Trophoblast cell (in vitro differentiated cells and primary cell): ENCODE measurements around the gene RBFOX2.

Experiments used
- DNase-seq, 2 donors: peaks; one replicate each; pipeline ENCODE4 v3.0.0-alpha.2; 2016
- H2AFZ ChIP-seq: 2 replicates; pipeline ENCODE4 v1.6.1; 2013; ENCODE audit warnings: low read length, moderate library complexity, mild to moderate bottlenecking; ENCODE audit not compliant: insufficient read depth, poor library complexity
- H2AK5ac ChIP-seq: 2 replicates; pipeline ENCODE4 v1.6.1; 2013; ENCODE audit warnings: mild to moderate bottlenecking, low read length
- H2BK120ac ChIP-seq: 2 replicates; pipeline ENCODE4 v1.6.1; 2013; ENCODE audit warnings: low read length, mild to moderate bottlenecking, moderate library complexity; ENCODE audit not compliant: insufficient read depth, poor library complexity
- H2BK12ac ChIP-seq: 2 replicates; pipeline ENCODE4 v1.6.1; 2013; ENCODE audit warnings: mild to moderate bottlenecking, low read length, moderate library complexity
- H2BK5ac ChIP-seq: 2 replicates; pipeline ENCODE4 v1.6.1; 2013; ENCODE audit warnings: low read length, low read depth, moderate library complexity, mild to moderate bottlenecking; ENCODE audit not compliant: poor library complexity
- H3K14ac ChIP-seq: 2 replicates; pipeline ENCODE4 v1.6.1; 2013; ENCODE audit warnings: mild to moderate bottlenecking, low read length
- H3K18ac ChIP-seq: 2 replicates; pipeline ENCODE4 v1.6.1; 2013; ENCODE audit warnings: mild to moderate bottlenecking, low read length
- H3K23ac ChIP-seq: 2 replicates; pipeline ENCODE4 v1.6.1; 2013; ENCODE audit warnings: low read length
- H3K27ac ChIP-seq: 2 replicates; pipeline ENCODE4 v1.5.1; 2013; ENCODE audit warnings: low read depth, mild to moderate bottlenecking, inconsistent platforms, low read length, moderate library complexity
- H3K27me3 ChIP-seq: 2 replicates; pipeline ENCODE4 v1.6.1; 2013; ENCODE audit warnings: inconsistent platforms, mild to moderate bottlenecking, low read length, moderate library complexity; ENCODE audit not compliant: insufficient read depth
- H3K36me3 ChIP-seq, 2 experiments: 1 replicate in 1 of 2; 2 replicates in 1 of 2; pipeline ENCODE4 v1.6.1; 2013; ENCODE audit warnings: low read length in 2 of 2, mild to moderate bottlenecking in 2 of 2, moderate library complexity in 1 of 2; ENCODE audit not compliant: insufficient read depth in 2 of 2, control insufficient read depth in 1 of 2
- H3K4ac ChIP-seq: 2 replicates; pipeline ENCODE4 v1.6.1; 2013; ENCODE audit warnings: low read depth, mild to moderate bottlenecking, low read length, moderate library complexity
- H3K4me1 ChIP-seq, 2 experiments: 1 replicate in 1 of 2; 2 replicates in 1 of 2; pipeline ENCODE4 v1.6.1; 2013; ENCODE audit warnings: low read length in 2 of 2, mild to moderate bottlenecking in 2 of 2, moderate library complexity in 1 of 2; ENCODE audit not compliant: insufficient read depth in 2 of 2, control insufficient read depth in 1 of 2
- H3K4me2 ChIP-seq: 2 replicates; pipeline ENCODE4 v1.6.1; 2013; ENCODE audit warnings: inconsistent platforms, mild to moderate bottlenecking, low read length, moderate library complexity
- H3K4me3 ChIP-seq: 2 replicates; pipeline ENCODE4 v1.5.1; 2013; ENCODE audit warnings: mild to moderate bottlenecking, low read depth, low read length, inconsistent platforms
- H3K79me1 ChIP-seq: one replicate; pipeline ENCODE4 v1.6.1; 2013; ENCODE audit warnings: low read length
- H3K79me2 ChIP-seq: 2 replicates; pipeline ENCODE4 v1.6.1; 2013; ENCODE audit warnings: low read length, mild to moderate bottlenecking; ENCODE audit not compliant: control insufficient read depth, insufficient read depth, poor library complexity
- H3K9ac ChIP-seq: 2 replicates; pipeline ENCODE4 v1.6.1; 2013; ENCODE audit warnings: mild to moderate bottlenecking, low read length
- H3K9me3 ChIP-seq: 2 replicates; pipeline ENCODE4 v1.6.1; 2013; ENCODE audit warnings: low read depth, mild to moderate bottlenecking, control low read depth, inconsistent platforms, low read length; ENCODE audit not compliant: insufficient read depth
- H4K12ac ChIP-seq: 2 replicates; pipeline ENCODE4 v1.6.1; 2013; ENCODE audit warnings: low read depth, mild to moderate bottlenecking, low read length, moderate library complexity
- H4K8ac ChIP-seq: 2 replicates; pipeline ENCODE4 v1.6.1; 2013; ENCODE audit warnings: low read depth, mild to moderate bottlenecking, low read length, moderate library complexity
- H4K91ac ChIP-seq: one replicate; pipeline ENCODE4 v1.6.1; 2013; ENCODE audit warnings: low read depth, mild to moderate bottlenecking, low read length, moderate library complexity
- WGBS: extraction: QIAGEN DNeasy Blood & Tissue Kit; methylation state at CpG from one replicate; pipeline ENCODE4 v1.1.7; 2013; ENCODE audit warnings: missing lambda C conversion rate; ENCODE audit not compliant: insufficient read length, insufficient coverage; ENCODE audit errors: extremely low coverage; 5-methylcytosine and 5-hydroxymethylcytosine counted together

RBFOX2 gene

GRCh38 chr22:35775339-35775738, 253.3 kb downstream of the RBFOX2 start:
- WGBS: no CpG with 5 or more reads among the region's 2 CpGs
- Histone ChIP-seq H3K9ac (no peak overlapping the region), H3K79me1 (no peaks in the 10 kb centered on the region), H3K14ac (no peak overlapping the region), H3K4me3 (no peak overlapping the region), H3K4ac (no peak overlapping the region), H3K18ac (no peak overlapping the region), H3K9me3 (no peaks in the 10 kb centered on the region), H2AFZ (no peak overlapping the region), H3K4me2 (no peak overlapping the region), H3K27ac (no peak overlapping the region), H4K8ac (no peak overlapping the region), H4K12ac (no peak overlapping the region), H3K23ac (no peak overlapping the region), H3K79me2 (no peaks in the 10 kb centered on the region), H3K27me3 (no peaks in the 10 kb centered on the region), H3K36me3 (no peaks in the 10 kb centered on the region), H2AK5ac (no peak overlapping the region), H2BK5ac (no peak overlapping the region), H3K4me1 (no peaks in the 10 kb centered on the region), H2BK120ac (no peak overlapping the region), H4K91ac (no peak overlapping the region), H2BK12ac (no peak overlapping the region)
- no peak for DNase-seq

GRCh38 chr22:35769974-35770373, 258.6 kb downstream of the RBFOX2 start:
- Histone ChIP-seq H3K79me1 (no peaks in the 10 kb centered on the region), H3K4me2 (no peak overlapping the region), H2BK120ac (no peak overlapping the region), H3K18ac (no peak overlapping the region), H3K36me3 (no peaks in the 10 kb centered on the region), H3K27me3 (no peaks in the 10 kb centered on the region), H2AK5ac (no peak overlapping the region), H2BK5ac (no peak overlapping the region), H4K91ac (no peak overlapping the region), H2AFZ (no peak overlapping the region), H3K9me3 (no peaks in the 10 kb centered on the region), H3K79me2 (no peaks in the 10 kb centered on the region), H3K9ac (no peak overlapping the region), H3K4ac (no peak overlapping the region), H4K12ac (no peak overlapping the region), H2BK12ac (no peak overlapping the region), H3K4me1 (no peaks in the 10 kb centered on the region), H3K27ac (no peak overlapping the region), H3K23ac (no peak overlapping the region), H4K8ac (no peak overlapping the region), H3K14ac (no peak overlapping the region), H3K4me3 (no peak overlapping the region)
- DNase-seq: no peak

- Histone ChIP-seq H3K18ac (no peak overlapping the region), H3K4me1 (no peaks in the 10 kb centered on the region), H4K91ac (no peak overlapping the region), H4K8ac (no peak overlapping the region), H3K36me3 (peaks cover 2 to 8% of the 10 kb centered on the region in 2 experiments), H3K27me3 (no peaks in the 10 kb centered on the region), H2BK120ac (no peak overlapping the region), H3K23ac (no peak overlapping the region), H3K27ac (no peak overlapping the region), H2BK5ac (no peak overlapping the region), H3K4me2 (no peak overlapping the region), H3K79me2 (no peaks in the 10 kb centered on the region), H2AK5ac (no peak overlapping the region), H3K14ac (no peak overlapping the region), H3K9ac (no peak overlapping the region), H3K4ac (no peak overlapping the region), H3K4me3 (no peak overlapping the region), H2AFZ (no peak overlapping the region), H4K12ac (no peak overlapping the region), H3K9me3 (no peaks in the 10 kb centered on the region), H2BK12ac (no peak overlapping the region), H3K79me1 (no peaks in the 10 kb centered on the region)
- no CpG with 5 or more reads among the region's 10 CpGs for WGBS
- DNase-seq: no peak
These were observed 261.7 kb downstream of the RBFOX2 start for GRCh38 chr22:35766654-35767580.

- Histone ChIP-seq H2AK5ac (no peak overlapping the region), H3K79me1 (no peaks in the 10 kb centered on the region), H3K9ac (no peak overlapping the region), H4K91ac (no peak overlapping the region), H3K4me2 (no peak overlapping the region), H3K14ac (no peak overlapping the region), H3K36me3 (peaks cover 13 to 14% of the 10 kb centered on the region in 2 experiments), H2BK5ac (no peak overlapping the region), H4K12ac (no peak overlapping the region), H2BK120ac (no peak overlapping the region), H3K9me3 (no peaks in the 10 kb centered on the region), H3K18ac (no peak overlapping the region), H2BK12ac (no peak overlapping the region), H2AFZ (no peak overlapping the region), H3K27me3 (no peaks in the 10 kb centered on the region), H3K23ac (no peak overlapping the region), H3K4me3 (no peak overlapping the region), H3K27ac (no peak overlapping the region), H3K79me2 (no peaks in the 10 kb centered on the region), H3K4ac (no peak overlapping the region), H4K8ac (no peak overlapping the region), H3K4me1 (no peaks in the 10 kb centered on the region)
- DNase-seq: no peak
- WGBS: no CpG with 5 or more reads among the region's 1 CpG
These were observed 267.6 kb downstream of the RBFOX2 start for GRCh38 chr22:35761037-35761436.
